Common myeloid progenitor, CD34-positive (primary cell): Measurements from ENCODE around the gene GJA8.
"Not testable (repeated sequence)": the region's sequence is repeated elsewhere in the genome, so short reads cannot be mapped to it uniquely, and the experiment has no call there.

Source experiments
- CTCF ChIA-PET: fragments of 350-600 bp; sonication (Branson Sonifier 250); formaldehyde crosslinking; loops from one replicate; lab custom pipeline; 2021; ENCODE audit warnings: antibody characterized with exemption; lab: Charles Lee
- POLR2A ChIA-PET: fragments of 350-600 bp; sonication (Branson Sonifier 250); formaldehyde crosslinking; loops from one replicate; lab custom pipeline; 2021; ENCODE audit warnings: antibody characterized with exemption; lab: Charles Lee
- DNase-seq, 3 donors: peaks; one replicate each; pipeline versions ENCODE4 v3.0.0 to v3.0.0-alpha.2; 2013
- H3K27ac ChIP-seq, 2 experiments: 1 replicate in 1 of 2; 2 replicates in 1 of 2; pipeline ENCODE4 v1.7.0; 2013; ENCODE audit warnings: inconsistent platforms in 2 of 2, low read length in 2 of 2, mild to moderate bottlenecking in 2 of 2, low read depth in 1 of 2, moderate library complexity in 1 of 2; ENCODE audit not compliant: severe bottlenecking in 2 of 2, insufficient read depth in 1 of 2, poor library complexity in 1 of 2
- H3K27me3 ChIP-seq, 5 experiments: replicated peaks in 2 of 5; 1 replicate in 3 of 5; 2 replicates in 2 of 5; pipeline versions ENCODE4 v1.6.1 to v1.7.0; 2013; ENCODE audit warnings: low read length in 4 of 5, mild to moderate bottlenecking in 2 of 5, moderate library complexity in 2 of 5, inconsistent platforms in 1 of 5; ENCODE audit not compliant: insufficient read depth in 5 of 5, control insufficient read depth in 4 of 5
- H3K36me3 ChIP-seq, 4 experiments: 1 replicate in 2 of 4; 2 replicates in 2 of 4; pipeline versions ENCODE4 v1.6.1 to v1.7.0; 2013; ENCODE audit warnings: low read length in 3 of 4, control low read depth in 1 of 4, mild to moderate bottlenecking in 1 of 4; ENCODE audit not compliant: control insufficient read depth in 4 of 4, insufficient read depth in 4 of 4
- H3K4me1 ChIP-seq, 4 experiments: 1 replicate in 3 of 4; 2 replicates in 1 of 4; pipeline versions ENCODE4 v1.6.1 to v1.7.1; 2013; ENCODE audit warnings: low read length in 3 of 4, mild to moderate bottlenecking in 3 of 4, control low read depth in 1 of 4, inconsistent platforms in 1 of 4, moderate library complexity in 1 of 4; ENCODE audit not compliant: control insufficient read depth in 4 of 4, insufficient read depth in 4 of 4; ENCODE audit errors: control extremely low read depth in 1 of 4
- H3K4me3 ChIP-seq, 7 experiments: 1 replicate in 4 of 7; 2 replicates in 3 of 7; pipeline versions ENCODE4 v1.5.1 to v1.7.0; 2013; ENCODE audit warnings: mild to moderate bottlenecking in 7 of 7, low read length in 6 of 7, moderate library complexity in 6 of 7, inconsistent platforms in 2 of 7, low read depth in 2 of 7, control low read depth in 1 of 7; ENCODE audit not compliant: insufficient read depth in 4 of 7, control insufficient read depth in 1 of 7; ENCODE audit errors: extremely low read depth in 1 of 7
- H3K9me3 ChIP-seq, 5 experiments: 1 replicate in 4 of 5; 2 replicates in 1 of 5; pipeline versions ENCODE4 v1.6.1 to v1.7.1; 2013; ENCODE audit warnings: low read length in 4 of 5, mild to moderate bottlenecking in 2 of 5, inconsistent platforms in 1 of 5, low read depth in 1 of 5, moderate library complexity in 1 of 5; ENCODE audit not compliant: control insufficient read depth in 4 of 5, insufficient read depth in 2 of 5; ENCODE audit errors: control extremely low read depth in 1 of 5
- WGBS: methylation state at CpG from one replicate; pipeline ENCODE4 v1.1.5; 2013; ENCODE audit not compliant: insufficient coverage; 5-methylcytosine and 5-hydroxymethylcytosine counted together

Gene GJA8

DNA sequence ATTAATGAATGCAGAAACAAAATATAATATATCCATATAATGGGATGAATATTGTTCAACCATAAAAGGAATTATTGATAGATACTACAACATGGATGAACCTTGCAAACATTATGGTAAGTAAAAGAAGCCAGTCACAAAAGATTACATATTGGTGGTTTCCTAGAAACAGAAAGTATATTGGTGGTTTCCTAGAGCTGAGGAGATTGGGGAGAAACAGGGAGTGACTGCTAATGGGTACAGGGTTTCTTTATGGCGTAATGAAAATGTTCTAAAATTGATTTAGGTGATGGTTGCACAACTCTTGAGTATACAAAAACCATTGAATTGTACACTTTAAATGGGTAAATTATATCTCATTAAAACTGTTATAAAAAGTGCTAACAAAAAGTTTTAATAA lies 40.0 kb downstream of the GJA8 start:
- no CpG with 5 or more reads among the region's 1 CpG for WGBS
- H3K4me3 ChIP-seq, H3K27me3 ChIP-seq, POLR2A ChIA-PET, H3K36me3 ChIP-seq, DNase-seq, H3K9me3 ChIP-seq, H3K4me1 ChIP-seq, CTCF ChIA-PET, H3K27ac ChIP-seq: not testable (repeated sequence)

DNA sequence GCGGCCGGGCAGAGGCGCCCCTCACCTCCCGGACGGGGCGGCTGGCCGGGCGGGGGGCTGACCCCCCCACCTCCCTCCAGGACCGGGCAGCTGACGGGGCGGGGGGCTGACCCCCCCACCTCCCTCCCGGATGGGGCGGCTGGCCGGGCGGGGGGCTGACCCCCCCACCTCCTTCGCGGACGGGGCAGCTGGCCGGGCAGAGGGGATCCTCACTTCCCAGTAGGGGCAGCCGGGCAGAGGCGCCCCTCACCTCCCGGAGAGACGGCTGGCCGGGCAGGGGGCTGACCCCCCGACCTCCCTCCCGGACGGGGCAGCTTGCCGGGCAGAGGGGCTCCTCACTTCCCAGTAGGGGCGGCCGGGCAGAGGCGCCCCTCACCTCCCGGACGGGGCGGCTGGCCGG lies 46.9 kb downstream of the GJA8 start:
- H3K27me3 ChIP-seq, H3K9me3 ChIP-seq, POLR2A ChIA-PET, CTCF ChIA-PET, H3K27ac ChIP-seq, H3K4me1 ChIP-seq, DNase-seq, H3K36me3 ChIP-seq, H3K4me3 ChIP-seq: not testable (repeated sequence)
- no CpG with 5 or more reads among the region's 35 CpGs for WGBS
